H1 (cell line): ENCODE results near the gene NXNL2. TPM values are rescaled to one million over a fixed set of nuclear protein-coding genes. Genes with fewer than 3 reads are reported as not detected.

Source experiments
- CTCF ChIA-PET: fragments of 300-600 bp; sonication (Branson Sonifier 250); formaldehyde crosslinking; loops from one replicate; lab custom pipeline; 2021; ENCODE audit not compliant: partially characterized antibody; lab: Charles Lee
- POLR2A ChIA-PET: fragments of 300-600 bp; sonication (Branson Sonifier 250); formaldehyde crosslinking; loops from one replicate; lab custom pipeline; 2021; ENCODE audit warnings: inconsistent platforms; ENCODE audit not compliant: partially characterized antibody; lab: Charles Lee
- DNase-seq, 2 experiments: peaks; one replicate each; pipeline versions ENCODE4 v3.0.0 to v3.0.0-alpha.2; 2010 to 2022; ENCODE audit warnings: low spot score in 2 of 2, low read depth in 1 of 2, mixed read lengths in 1 of 2
- FAIRE-seq: peaks from 2 replicates; lab custom pipeline; 2011; peaks lifted over from hg19 to GRCh38; lab: Jason Lieb, UNC
- H2AFZ ChIP-seq: 2 replicates; pipeline ENCODE4 v1.8.1; 2012; ENCODE audit warnings: low read length, inconsistent platforms
- H2AK5ac ChIP-seq: 2 replicates; pipeline ENCODE4 v1.6.1; 2013; ENCODE audit warnings: low read depth, low read length
- H2BK120ac ChIP-seq: replicated peaks from 2 replicates; pipeline ENCODE3; 2013; ENCODE audit warnings: low read depth, low read length, inconsistent platforms
- H2BK12ac ChIP-seq: 2 replicates; pipeline ENCODE4 v1.6.1; 2013; ENCODE audit warnings: low read depth, low read length
- H2BK15ac ChIP-seq: 2 replicates; pipeline ENCODE4 v1.6.1; 2013; ENCODE audit warnings: low read length
- H2BK20ac ChIP-seq: 2 replicates; pipeline ENCODE4 v1.6.1; 2013; ENCODE audit warnings: low read length
- H2BK5ac ChIP-seq: 2 replicates; pipeline ENCODE4 v1.6.1; 2013; ENCODE audit warnings: low read depth, low read length
- H3K14ac ChIP-seq: 2 replicates; pipeline ENCODE4 v1.6.1; 2013; ENCODE audit warnings: inconsistent platforms; ENCODE audit not compliant: insufficient read length
- H3K18ac ChIP-seq: 2 replicates; pipeline ENCODE4 v1.6.1; 2013; ENCODE audit warnings: low read length; ENCODE audit errors: extremely low read depth
- H3K23ac ChIP-seq: 2 replicates; pipeline ENCODE4 v1.6.1; 2013; ENCODE audit warnings: inconsistent platforms; ENCODE audit not compliant: insufficient read length
- H3K23me2 ChIP-seq: 2 replicates; pipeline ENCODE4 v1.6.1; 2013; ENCODE audit warnings: low read depth, low read length
- H3K27ac ChIP-seq: 2 replicates; pipeline ENCODE4 v1.6.1; 2011; ENCODE audit warnings: low read depth, low read length, inconsistent platforms
- H3K27me3 ChIP-seq, 4 experiments: replicated peaks in 1 of 4; 1 replicate in 1 of 4; 2 replicates in 3 of 4; pipeline versions ENCODE4 v1.6.1 to v1.8.1; 2011 to 2013; ENCODE audit warnings: low read length in 3 of 4, mild to moderate bottlenecking in 3 of 4, inconsistent platforms in 2 of 4, mixed read lengths in 2 of 4, moderate library complexity in 1 of 4; ENCODE audit not compliant: control insufficient read depth in 3 of 4, insufficient read depth in 3 of 4; ENCODE audit errors: extremely low read depth in 1 of 4
- H3K36me3 ChIP-seq, 4 experiments: 2 replicates each; pipeline versions ENCODE4 v1.6.1 to v1.8.1; 2011 to 2013; ENCODE audit warnings: mild to moderate bottlenecking in 4 of 4, low read length in 3 of 4, moderate library complexity in 2 of 4, control low read depth in 1 of 4, inconsistent platforms in 1 of 4; ENCODE audit not compliant: insufficient read depth in 4 of 4, control insufficient read depth in 2 of 4
- H3K4ac ChIP-seq: replicated peaks from 2 replicates; pipeline ENCODE3; 2013; ENCODE audit warnings: low read length, low read depth, mixed read lengths, inconsistent platforms; ENCODE audit not compliant: insufficient read length
- H3K4me1 ChIP-seq, 4 experiments: replicated peaks in 1 of 4; 1 replicate in 1 of 4; 2 replicates in 3 of 4; pipeline versions ENCODE4 v1.6.1 to v1.8.1; 2011 to 2013; ENCODE audit warnings: low read length in 3 of 4, inconsistent platforms in 2 of 4, mixed read lengths in 1 of 4; ENCODE audit not compliant: insufficient read depth in 4 of 4, control insufficient read depth in 3 of 4
- H3K4me2 ChIP-seq, 2 experiments: 2 replicates each; pipeline versions ENCODE4 v1.6.1 to v1.8.1; 2011 to 2013; ENCODE audit warnings: low read depth in 2 of 2, low read length in 2 of 2, control low read depth in 1 of 2, inconsistent platforms in 1 of 2, mild to moderate bottlenecking in 1 of 2; ENCODE audit not compliant: insufficient read depth in 1 of 2
- H3K4me3 ChIP-seq, 4 experiments: fragments of 200-600, 300-600 bp in 1 of 4; sonication (generic), shearing (Covaris generic), sonication (Bioruptor Twin) in 1 of 4; 2 replicates each; pipeline versions ENCODE4 v1.5.1 to v1.8.1; 2011 to 2016; ENCODE audit warnings: low read length in 4 of 4, low read depth in 3 of 4, control low read depth in 2 of 4, inconsistent platforms in 2 of 4, mild to moderate bottlenecking in 2 of 4, mixed read lengths in 1 of 4, moderate library complexity in 1 of 4; ENCODE audit not compliant: insufficient read depth in 2 of 4; ENCODE audit errors: extremely low read depth in 1 of 4
- H3K56ac ChIP-seq: replicated peaks from 2 replicates; pipeline ENCODE3; 2013; ENCODE audit warnings: low read depth, mild to moderate bottlenecking, mixed read lengths, low read length, inconsistent platforms; ENCODE audit not compliant: insufficient read length
- H3K79me1 ChIP-seq: 2 replicates; pipeline ENCODE4 v1.6.1; 2013; ENCODE audit warnings: low read depth, low read length, control low read depth
- H3K79me2 ChIP-seq, 2 experiments: 2 replicates each; pipeline versions ENCODE4 v1.6.1 to v1.8.1; 2012 to 2013; ENCODE audit warnings: low read length in 2 of 2, mild to moderate bottlenecking in 2 of 2, inconsistent platforms in 1 of 2; ENCODE audit not compliant: insufficient read depth in 2 of 2, control insufficient read depth in 1 of 2
- H3K9ac ChIP-seq, 4 experiments: replicated peaks in 1 of 4; 1 replicate in 1 of 4; 2 replicates in 3 of 4; pipeline versions ENCODE4 v1.6.1 to v1.8.1; 2011 to 2013; ENCODE audit warnings: low read depth in 3 of 4, low read length in 3 of 4, control low read depth in 2 of 4, mild to moderate bottlenecking in 2 of 4, moderate library complexity in 2 of 4, inconsistent platforms in 1 of 4; ENCODE audit errors: extremely low read depth in 1 of 4
- H3K9me3 ChIP-seq, 2 experiments: 2 replicates each; pipeline versions ENCODE4 v1.6.1 to v1.8.1; 2012 to 2013; ENCODE audit warnings: mild to moderate bottlenecking in 2 of 2, moderate library complexity in 2 of 2, control low read depth in 1 of 2, inconsistent platforms in 1 of 2, low read depth in 1 of 2, low read length in 1 of 2, mixed read lengths in 1 of 2; ENCODE audit not compliant: insufficient read depth in 2 of 2
- H4K20me1 ChIP-seq, 2 experiments: replicated peaks in 1 of 2; 2 replicates each; pipeline versions ENCODE3 to v1.8.1; 2011 to 2013; ENCODE audit warnings: inconsistent platforms in 2 of 2, low read length in 2 of 2, mild to moderate bottlenecking in 1 of 2; ENCODE audit not compliant: insufficient read depth in 2 of 2, control insufficient read depth in 1 of 2
- H4K5ac ChIP-seq: 2 replicates; pipeline ENCODE4 v1.6.1; 2013; ENCODE audit warnings: low read length, low read depth, mixed read lengths, inconsistent platforms; ENCODE audit not compliant: insufficient read length
- H4K8ac ChIP-seq: 2 replicates; pipeline ENCODE4 v1.8.0; 2013; ENCODE audit warnings: mild to moderate bottlenecking, moderate library complexity, low read length, inconsistent platforms; ENCODE audit not compliant: insufficient read depth; ENCODE audit errors: extremely low read depth
- H4K91ac ChIP-seq: replicated peaks from 2 replicates; pipeline ENCODE3; 2013; ENCODE audit warnings: low read length, mixed read lengths, inconsistent platforms; ENCODE audit not compliant: insufficient read length
- E2F6 ChIP-seq: IDR thresholded peaks from 2 replicates; pipeline ENCODE4 v1.6.1; 2012; ENCODE audit warnings: inconsistent platforms
- EGR1 ChIP-seq: IDR thresholded peaks from 2 replicates; pipeline ENCODE4 v1.6.1; 2011; ENCODE audit warnings: low read depth, low read length, borderline replicate concordance
- HDAC6 ChIP-seq: IDR thresholded peaks from one replicate; pipeline ENCODE4 v1.7.1; 2012; ENCODE audit warnings: low read depth, mild to moderate bottlenecking, inconsistent platforms, low read length, moderate library complexity
- NANOG ChIP-seq: IDR thresholded peaks from 2 replicates; pipeline ENCODE4 v1.6.1; 2011; ENCODE audit warnings: low read length, low read depth, mild to moderate bottlenecking, inconsistent platforms; ENCODE audit not compliant: insufficient read depth, poor library complexity, severe bottlenecking
- RXRA ChIP-seq: IDR thresholded peaks from 2 replicates; pipeline ENCODE4 v1.6.1; 2011; ENCODE audit warnings: low read depth, mild to moderate bottlenecking, low read length, moderate library complexity; ENCODE audit not compliant: insufficient read depth
- SUZ12 ChIP-seq: fragments of 200-600 bp; sonication (generic); IDR thresholded peaks from 2 replicates; pipeline ENCODE4 v1.6.1; 2012; ENCODE audit warnings: mild to moderate bottlenecking, inconsistent platforms, low read length, moderate library complexity, mixed read lengths
- TCF12 ChIP-seq: IDR thresholded peaks from 2 replicates; pipeline ENCODE4 v1.6.1; 2011; ENCODE audit warnings: low read depth, mild to moderate bottlenecking, low read length
- WGBS, 2 experiments: shearing (Covaris generic) in 1 of 2; methylation state at CpG; one replicate each; pipeline versions ENCODE4 v1.1.6 to v1.1.7; 2013 to 2015; ENCODE audit warnings: low lambda C conversion rate in 2 of 2, mixed read lengths in 2 of 2, inconsistent platforms in 1 of 2, low coverage in 1 of 2, missing lambda C conversion rate in 1 of 2; ENCODE audit not compliant: insufficient replicate concordance in 2 of 2, insufficient coverage in 1 of 2, insufficient read length in 1 of 2; ENCODE audit errors: extremely low coverage in 1 of 2, missing lambda C conversion rate in 1 of 2; 5-methylcytosine and 5-hydroxymethylcytosine counted together
- polyA plus RNA-seq, 7 experiments: library from polyadenylated mRNA; depleted of rRNA in 3 of 7; stranded (reverse) in 5 of 7; unstranded in 2 of 7; fragments of >200 nt in 5 of 7; fragments of 200-250 nt in 2 of 7; gene quantifications; 1 replicate in 5 of 7; 2 replicates in 1 of 7; 4 replicates in 1 of 7; pipeline versions ENCODE4 v1.2.1 to v1.2.3, GENCODE V29; 2011 to 2013; ENCODE audit warnings: missing spikeins in 2 of 7, mixed read lengths in 2 of 7
- total RNA-seq: library from RNA; stranded (reverse); fragmentation: NEBNext Ultra II Directional; extraction: Animal tissue kit (Norgen Biotek cat#: 25700); gene quantifications from 2 replicates; pipeline ENCODE4 v1.2.1, GENCODE V29; 2021

The NXNL2 gene
- total and polyA plus RNA-seq, 2 of the 8 experiments (the other 6 are each of a cell fraction or from before 2014, with no cell fraction given), result 1.9 to 2.6 TPM

GRCh38 chr9:88583901-88584596, 49.1 kb downstream of the NXNL2 start:
- Histone ChIP-seq H3K9ac (no peak overlapping the region), H4K91ac (no peak overlapping the region), H4K8ac (no peak overlapping the region), H2AFZ (no peak overlapping the region), H3K4me2 (no peak overlapping the region), H3K36me3 (no peaks in the 10 kb centered on the region), H3K27ac (no peak overlapping the region), H2BK120ac (no peak overlapping the region), H4K5ac (no peak overlapping the region), H3K4me1 (no peaks in the 10 kb centered on the region), H2BK20ac (no peak overlapping the region), H3K4ac (no peak overlapping the region), H3K79me1 (no peaks in the 10 kb centered on the region), H3K23ac (no peak overlapping the region), H2BK12ac (no peak overlapping the region), H3K18ac (no peak overlapping the region), H3K9me3 (no peaks in the 10 kb centered on the region), H2AK5ac (no peak overlapping the region), H2BK5ac (no peak overlapping the region), H3K56ac (no peak overlapping the region), H4K20me1 (no peaks in the 10 kb centered on the region), H3K23me2 (no peaks in the 10 kb centered on the region), H3K27me3 (no peaks in the 10 kb centered on the region; a peak in 1 of 7 replicates), H3K4me3 (no peak overlapping the region), H3K79me2 (no peaks in the 10 kb centered on the region), H2BK15ac (no peak overlapping the region), H3K14ac (no peak overlapping the region)
- POLR2A ChIA-PET, result no interaction called here
- no peak for TF ChIP-seq NANOG
- no peak for TF ChIP-seq SUZ12
- no peak for TF ChIP-seq EGR1
- no peak for TF ChIP-seq RXRA
- TF ChIP-seq TCF12, result no peak
- TF ChIP-seq E2F6, result no peak
- no peak for TF ChIP-seq HDAC6
- CTCF ChIA-PET, result interaction anchor here (0.5 to 2.7 kb wide), 6 partner anchors 9 to 310 kb away, joined by 3 to 8 read pairs (median 3); no protein-coding TSS in a partner anchor
- no peak for DNase-seq
- WGBS, 2 experiments, result 86% methylated on average over 8 of the region's 8 CpGs; no CpG with 5 or more reads in 1 of the 2 experiments
- FAIRE-seq, result no peak
